Endodermal cell (in vitro differentiated cells): ENCODE data around the gene STK39. TPM values are rescaled to one million over a fixed set of nuclear protein-coding genes. Genes with fewer than 3 reads are reported as not detected.

ENCODE experiments used
- DNase-seq: peaks from one replicate; pipeline ENCODE4 v3.0.0-alpha.2; 2017
- H3K27ac ChIP-seq: 2 replicates; pipeline ENCODE4 v1.5.1; 2013; ENCODE audit warnings: mild to moderate bottlenecking, low read depth, low read length, moderate library complexity
- H3K27me3 ChIP-seq: 2 replicates; pipeline ENCODE4 v1.6.1; 2013; ENCODE audit warnings: mild to moderate bottlenecking, low read length, moderate library complexity; ENCODE audit not compliant: insufficient read depth, control insufficient read depth, poor library complexity, severe bottlenecking
- H3K36me3 ChIP-seq: 2 replicates; pipeline ENCODE4 v1.7.0; 2013; ENCODE audit warnings: mild to moderate bottlenecking, low read length, moderate library complexity; ENCODE audit not compliant: control insufficient read depth, insufficient read depth
- H3K4me1 ChIP-seq: one replicate; pipeline ENCODE4 v1.7.0; 2013; ENCODE audit warnings: low read length; ENCODE audit not compliant: control insufficient read depth, insufficient read depth
- H3K4me3 ChIP-seq: 2 replicates; pipeline ENCODE4 v1.5.1; 2013; ENCODE audit warnings: mild to moderate bottlenecking, low read length, moderate library complexity
- H3K9ac ChIP-seq: 2 replicates; pipeline ENCODE4 v1.6.1; 2013; ENCODE audit warnings: mild to moderate bottlenecking, low read length, moderate library complexity; ENCODE audit not compliant: poor library complexity, severe bottlenecking; ENCODE audit errors: extremely low read depth
- H3K9me3 ChIP-seq: 2 replicates; pipeline ENCODE4 v1.6.1; 2013; ENCODE audit warnings: mild to moderate bottlenecking, low read length, moderate library complexity; ENCODE audit not compliant: control insufficient read depth
- H3K27ac Mint-ChIP-seq: 2 replicates; pipeline ENCODE4 v1.8.0; 2020; ENCODE audit warnings: mixed read lengths
- H3K27me3 Mint-ChIP-seq: 2 replicates; pipeline ENCODE4 v1.8.0; 2021; ENCODE audit warnings: mild to moderate bottlenecking, mixed read lengths; ENCODE audit not compliant: insufficient read depth
- H3K36me3 Mint-ChIP-seq: 2 replicates; pipeline ENCODE4 v1.8.0; 2020; ENCODE audit warnings: low read depth, mixed read lengths
- H3K4me1 Mint-ChIP-seq: 2 replicates; pipeline ENCODE4 v1.8.0; 2020; ENCODE audit warnings: mixed read lengths
- H3K4me3 Mint-ChIP-seq: 2 replicates; pipeline ENCODE4 v1.8.0; 2020; ENCODE audit warnings: mild to moderate bottlenecking, moderate library complexity, mixed read lengths
- H3K9me3 Mint-ChIP-seq: 2 replicates; pipeline ENCODE4 v1.8.0; 2020; ENCODE audit warnings: mild to moderate bottlenecking, mixed read lengths
- CTCF ChIP-seq: fragments of 200-600 bp; sonication (generic); conservative IDR thresholded peaks from 2 replicates; pipeline ENCODE4 v1.5.0; 2021; ENCODE audit warnings: antibody characterized with exemption, mild to moderate bottlenecking
- WGBS, 2 experiments: methylation state at CpG; one replicate each; pipeline versions ENCODE4 v1.1.5 to v1.1.7; 2013; ENCODE audit warnings: missing lambda C conversion rate in 2 of 2, mixed read lengths in 1 of 2; ENCODE audit not compliant: insufficient coverage in 1 of 2, insufficient read length in 1 of 2; 5-methylcytosine and 5-hydroxymethylcytosine counted together
- total RNA-seq, 2 donors: library from RNA; stranded (reverse); fragmentation: NEBNext Ultra II Directional in 1 of 2; extraction: Animal tissue kit (Norgen Biotek cat#: 25700) in 1 of 2; gene quantifications; 2 replicates in 1 of 2; 3 replicates in 1 of 2; pipeline ENCODE4 v1.2.1, GENCODE V29; 2021

Gene STK39
- total RNA-seq, 2 donors from 2014 or later, result 22.3 to 31.5 TPM

- no peak overlapping the region for H3K4me3 Mint-ChIP-seq
- Histone ChIP-seq H3K36me3 (no peaks in the 10 kb centered on the region), H3K27me3 (no peaks in the 10 kb centered on the region), H3K4me1 (no peaks in the 10 kb centered on the region), H3K4me3 (no peak overlapping the region), H3K9ac (no peak overlapping the region), H3K27ac (no peak overlapping the region), H3K9me3 (no peaks in the 10 kb centered on the region)
- no peaks in the 10 kb centered on the region for H3K9me3 Mint-ChIP-seq
- H3K4me1 Mint-ChIP-seq, result no peaks in the 10 kb centered on the region
- 88 to 95% methylated on average over 1 of the region's 1 CpG for WGBS, 2 experiments
- TF ChIP-seq CTCF, result no peak
- no peak overlapping the region for H3K27ac Mint-ChIP-seq
- peaks cover 14% of the 10 kb centered on the region for H3K36me3 Mint-ChIP-seq
- DNase-seq, result no peak
- no peaks in the 10 kb centered on the region for H3K27me3 Mint-ChIP-seq
These were observed 174.6 kb downstream of the STK39 start for GRCh38 chr2:168072626-168073303.

GRCh38 chr2:168064011-168064998 is 183.1 kb downstream of the STK39 start:
- WGBS, 2 experiments, result 79 to 100% methylated on average over 2 to 8 of the region's 9 CpGs
- Histone ChIP-seq H3K9ac (no peak overlapping the region), H3K9me3 (no peaks in the 10 kb centered on the region), H3K27ac (no peak overlapping the region), H3K36me3 (no peaks in the 10 kb centered on the region), H3K4me1 (no peaks in the 10 kb centered on the region), H3K27me3 (no peaks in the 10 kb centered on the region), H3K4me3 (no peak overlapping the region)
- no peak for TF ChIP-seq CTCF
- Mint-ChIP-seq H3K27me3 (no peaks in the 10 kb centered on the region), H3K9me3 (no peaks in the 10 kb centered on the region), H3K4me3 (no peak overlapping the region), H3K27ac (no peak overlapping the region), H3K4me1 (peaks cover 11% of the 10 kb centered on the region), H3K36me3 (peaks cover 10% of the 10 kb centered on the region)
- no peak for DNase-seq

- WGBS, 2 experiments, result 86 to 94% methylated on average over 2 to 3 of the region's 3 CpGs
These were observed 184.5 kb downstream of the STK39 start for GRCh38 chr2:168062936-168063335.

More at GRCh38 chr2:168062936-168063335, 184.5 kb downstream of the STK39 start:
- Histone ChIP-seq H3K9ac (no peak overlapping the region), H3K27me3 (no peaks in the 10 kb centered on the region), H3K4me3 (no peak overlapping the region), H3K27ac (no peak overlapping the region), H3K36me3 (no peaks in the 10 kb centered on the region), H3K9me3 (no peaks in the 10 kb centered on the region), H3K4me1 (no peaks in the 10 kb centered on the region)
- Mint-ChIP-seq H3K27me3 (no peaks in the 10 kb centered on the region), H3K36me3 (peaks cover 9% of the 10 kb centered on the region), H3K9me3 (no peaks in the 10 kb centered on the region), H3K4me1 (peaks cover 11% of the 10 kb centered on the region), H3K27ac (no peak overlapping the region), H3K4me3 (no peak overlapping the region)
- DNase-seq, result no peak
- no peak for TF ChIP-seq CTCF
